ENCODE measurements around the gene CLTRN. TPM values are rescaled to one million over a fixed set of nuclear protein-coding genes. Genes with fewer than 3 reads are reported as not detected.

Gene CLTRN
- total and polyA plus RNA-seq, 2 of the 13 experiments (the other 11 are each of a cell fraction or from before 2014, with no cell fraction given): 0.37 to 0.53 TPM

DNA sequence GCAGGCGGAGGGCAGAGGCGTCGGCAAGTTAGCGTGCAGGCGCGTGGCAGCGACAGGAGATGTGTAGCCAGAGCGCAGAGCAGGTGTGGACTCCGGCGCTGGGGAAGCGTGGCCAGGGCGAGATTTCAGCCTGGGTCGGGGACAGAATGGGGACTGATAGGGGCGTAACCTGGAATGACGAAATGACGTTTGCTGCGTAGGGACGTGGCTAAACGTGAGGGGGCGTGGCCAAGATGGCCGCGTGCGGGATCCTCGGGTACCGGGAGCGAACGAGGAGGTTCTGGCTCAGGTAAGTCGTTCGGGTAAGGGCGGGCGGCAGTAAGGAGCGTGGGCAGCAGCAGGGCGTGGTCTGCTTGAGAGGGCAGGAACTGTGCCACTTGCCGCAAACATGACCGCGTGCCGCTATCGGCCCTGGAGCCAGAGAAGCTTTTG, 10.9 kb upstream of the CLTRN start (continued):
- TF ChIP-seq ZNF687 (CRISPR knock-in tag; IDR thresholded peaks at IDR 0.05) (peak; percentile 45; the same call in 1 of the 2 replicates), CHCHD3 (CRISPR knock-in tag; IDR thresholded peaks at IDR 0.05) (no peak; the same call in 1 of the 2 replicates), PRDM10 (CRISPR knock-in tag; IDR thresholded peaks at IDR 0.05; ENCODE audit: low read depth) (no peak), EHMT2 (IDR thresholded peaks at IDR 0.05; ENCODE audit: borderline replicate concordance, low read depth, low read length) (no peak), SP1 (IDR thresholded peaks at IDR 0.05) (no peak), SP1 (CRISPR knock-in tag; IDR thresholded peaks at IDR 0.05) (peak; percentile 79), CREM (IDR thresholded peaks at IDR 0.05) (peak; percentile 62; the same call in 1 of the 2 replicates), CREM (CRISPR knock-in tag; IDR thresholded peaks at IDR 0.05) (no peak), ZNF30 (CRISPR knock-in tag; IDR thresholded peaks at IDR 0.05) (no peak), PAXIP1 (CRISPR knock-in tag; conservative IDR thresholded peaks at IDR 0.05) (0 out of 2 replicates have a peak, but pooled peaks have one; percentile 3), CEBPG (CRISPR knock-in tag; IDR thresholded peaks at IDR 0.05) (0 out of 2 replicates have a peak, but pooled peaks have one; percentile 13), NFE2L2 (IDR thresholded peaks at IDR 0.05; ENCODE audit: low read length) (no peak), IRF2 (CRISPR knock-in tag; IDR thresholded peaks at IDR 0.05) (no peak), HIVEP1 (CRISPR knock-in tag; IDR thresholded peaks at IDR 0.05) (no peak), ZNF496 (CRISPR knock-in tag; IDR thresholded peaks at IDR 0.05; ENCODE audit: insufficient replicate concordance) (no peak), FOXK2 (IDR thresholded peaks at IDR 0.05) (peak; percentile 59; the same call in 1 of the 2 replicates), ZNF367 (CRISPR knock-in tag; IDR thresholded peaks at IDR 0.05; ENCODE audit: borderline replicate concordance) (no peak), SIX1 (CRISPR knock-in tag; IDR thresholded peaks at IDR 0.05; ENCODE audit: borderline replicate concordance) (no peak), NR1H2 (CRISPR knock-in tag; IDR thresholded peaks at IDR 0.05; ENCODE audit: borderline replicate concordance, low read depth) (no peak), NFIB (CRISPR knock-in tag; IDR thresholded peaks at IDR 0.05; ENCODE audit: borderline replicate concordance) (no peak), CREB1 (IDR thresholded peaks at IDR 0.05) (peak; percentile 77), CREB1 (CRISPR knock-in tag; IDR thresholded peaks at IDR 0.05) (peak; percentile 69; the same call in 1 of the 2 replicates)

All from HepG2 (cell line).